Caki2 (cell line): ENCODE measurements around the gene CLDN10. TPM values are rescaled to one million over a fixed set of nuclear protein-coding genes. Genes with fewer than 3 reads are reported as not detected.

ENCODE experiments used
- DNase-seq: peaks from one replicate; pipeline ENCODE4 v3.0.0-alpha.2; 2015; ENCODE audit warnings: low read depth
- in situ Hi-C: cut with HindIII; loops from 2 replicates; pipeline ENCODE4 v1.10.0; 2016; ENCODE audit warnings: low sequenced_read_pairs, low pct_unique_long_range_greater_than_20kb, mixed read lengths
- total RNA-seq: library from RNA; depleted of rRNA; stranded (reverse); fragments of >200 nt; shearing (Covaris generic); gene quantifications from 2 replicates; pipeline ENCODE4 v1.2.3, GENCODE V29; 2014; ENCODE audit warnings: low replicate concordance; rRNA removed

The CLDN10 gene
- total RNA-seq, 1 experiment from 2014 or later, result not detected

- peak; percentile 55 for DNase-seq
- in situ Hi-C loops, result no loop called here
Observed at GRCh38 chr13:95623141-95623540, 70.6 kb downstream of the CLDN10 start.

- peak; percentile 29 for DNase-seq
- in situ Hi-C loops, result no loop called here
Observed at GRCh38 chr13:95624020-95624419, 71.5 kb downstream of the CLDN10 start.

- in situ Hi-C loops, result no loop called here
- DNase-seq, result no peak
Observed at GRCh38 chr13:95626768-95627167, 74.2 kb downstream of the CLDN10 start.

GRCh38 chr13:95627590-95627989 lies 75.1 kb downstream of the CLDN10 start:
- DNase-seq, result peak; percentile 25
- in situ Hi-C loops, result no loop called here

GRCh38 chr13:95628488-95628887 lies 76.0 kb downstream of the CLDN10 start:
- in situ Hi-C loops, result no loop called here

GRCh38 chr13:95629071-95629470 lies 76.6 kb downstream of the CLDN10 start:
- DNase-seq, result no peak
- in situ Hi-C loops, result no loop called here

More at GRCh38 chr13:95628488-95628887, 76.0 kb downstream of the CLDN10 start:
- DNase-seq, result no peak

Other genes with a start within 250 kb of the CLDN10 start
- 12.0 and 13.0 TPM in 2 replicates for gene DZIP1, start 92.0 kb downstream of the CLDN10 start, total RNA-seq
- gene DNAJC3, start 124.4 kb downstream of the CLDN10 start, total RNA-seq, result 11.8 and 12.2 TPM in 2 replicates